Mononuclear cell (primary cell): Measurements from ENCODE around the gene YPEL1. TPM values are rescaled to one million over a fixed set of nuclear protein-coding genes. Genes with fewer than 3 reads are reported as not detected.

Experiments
- H3K27me3 ChIP-seq: 2 replicates; pipeline ENCODE4 v1.6.0; 2011; ENCODE audit warnings: low read length, control low read depth; ENCODE audit not compliant: insufficient read depth
- H3K4me1 ChIP-seq: 2 replicates; pipeline ENCODE4 v1.5.1; 2011; ENCODE audit warnings: mild to moderate bottlenecking, low read length, control low read depth; ENCODE audit not compliant: insufficient read depth
- H3K4me3 ChIP-seq: 2 replicates; pipeline ENCODE4 v1.5.1; 2011; ENCODE audit warnings: mild to moderate bottlenecking, low read length, moderate library complexity
- H3K9me3 ChIP-seq: 2 replicates; pipeline ENCODE4 v1.5.1; 2011; ENCODE audit warnings: low read depth, mild to moderate bottlenecking, control low read depth, low read length
- total RNA-seq: library from RNA; depleted of rRNA; stranded (reverse); fragments of >200 nt; gene quantifications from one replicate; pipeline ENCODE4 v1.2.3, GENCODE V29; 2012

The YPEL1 gene
- total RNA-seq, 1 donor, result 3.8 TPM

GRCh38 chr22:21677606-21678443 lies 57.8 kb downstream of the YPEL1 start:
- H3K9me3 ChIP-seq, result no peaks in the 10 kb centered on the region
- H3K4me3 ChIP-seq, result no peak overlapping the region
- no peaks in the 10 kb centered on the region for H3K27me3 ChIP-seq
- H3K4me1 ChIP-seq, result no peaks in the 10 kb centered on the region

- H3K4me1 ChIP-seq, result no peaks in the 10 kb centered on the region
- no peaks in the 10 kb centered on the region for H3K9me3 ChIP-seq
- no peaks in the 10 kb centered on the region for H3K27me3 ChIP-seq
- no peak overlapping the region for H3K4me3 ChIP-seq
Measured at GRCh38 chr22:21674638-21675245, 60.9 kb downstream of the YPEL1 start.

GRCh38 chr22:21673534-21674321 lies 61.9 kb downstream of the YPEL1 start:
- H3K9me3 ChIP-seq, result no peaks in the 10 kb centered on the region
- H3K27me3 ChIP-seq, result no peaks in the 10 kb centered on the region
- H3K4me1 ChIP-seq, result no peaks in the 10 kb centered on the region
- H3K4me3 ChIP-seq, result no peak overlapping the region

GRCh38 chr22:21672107-21672629 lies 63.4 kb downstream of the YPEL1 start:
- Histone ChIP-seq H3K9me3 (no peaks in the 10 kb centered on the region), H3K4me3 (no peak overlapping the region), H3K27me3 (no peaks in the 10 kb centered on the region), H3K4me1 (peaks cover 7% of the 10 kb centered on the region)

GRCh38 chr22:21669026-21669425 lies 66.6 kb downstream of the YPEL1 start:
- Histone ChIP-seq H3K9me3 (no peaks in the 10 kb centered on the region), H3K4me3 (no peak overlapping the region), H3K4me1 (peaks cover 19% of the 10 kb centered on the region), H3K27me3 (no peaks in the 10 kb centered on the region)

GRCh38 chr22:21666786-21667185 lies 68.8 kb downstream of the YPEL1 start:
- peaks cover 19% of the 10 kb centered on the region for H3K4me1 ChIP-seq
- H3K9me3 ChIP-seq, result no peaks in the 10 kb centered on the region
- peak overlapping the region; percentile 96 for H3K4me3 ChIP-seq
- no peaks in the 10 kb centered on the region for H3K27me3 ChIP-seq

- peak overlapping the region; percentile 96 for H3K4me3 ChIP-seq
- no peaks in the 10 kb centered on the region for H3K27me3 ChIP-seq
- no peaks in the 10 kb centered on the region for H3K9me3 ChIP-seq
- peaks cover 19% of the 10 kb centered on the region for H3K4me1 ChIP-seq
Measured at GRCh38 chr22:21665047-21665851, 70.3 kb downstream of the YPEL1 start.

GRCh38 chr22:21663738-21664137 lies 71.9 kb downstream of the YPEL1 start:
- H3K4me1 ChIP-seq, result peaks cover 19% of the 10 kb centered on the region
- no peaks in the 10 kb centered on the region for H3K27me3 ChIP-seq
- H3K9me3 ChIP-seq, result no peaks in the 10 kb centered on the region
- no peak overlapping the region for H3K4me3 ChIP-seq

GRCh38 chr22:21661991-21662390 lies 73.6 kb downstream of the YPEL1 start:
- no peak overlapping the region for H3K4me3 ChIP-seq
- no peaks in the 10 kb centered on the region for H3K27me3 ChIP-seq
- no peaks in the 10 kb centered on the region for H3K9me3 ChIP-seq
- H3K4me1 ChIP-seq, result peaks cover 23% of the 10 kb centered on the region

GRCh38 chr22:21660904-21661303 lies 74.7 kb downstream of the YPEL1 start:
- H3K27me3 ChIP-seq, result no peaks in the 10 kb centered on the region
- no peak overlapping the region for H3K4me3 ChIP-seq
- H3K4me1 ChIP-seq, result peaks cover 24% of the 10 kb centered on the region
- no peaks in the 10 kb centered on the region for H3K9me3 ChIP-seq

GRCh38 chr22:21659864-21660525 lies 75.6 kb downstream of the YPEL1 start:
- no peak overlapping the region for H3K4me3 ChIP-seq
- H3K9me3 ChIP-seq, result no peaks in the 10 kb centered on the region
- H3K27me3 ChIP-seq, result no peaks in the 10 kb centered on the region
- peaks cover 20% of the 10 kb centered on the region for H3K4me1 ChIP-seq

- peak overlapping the region; percentile 51 for H3K4me3 ChIP-seq
- H3K4me1 ChIP-seq, result peaks cover 23% of the 10 kb centered on the region
- H3K27me3 ChIP-seq, result no peaks in the 10 kb centered on the region
- H3K9me3 ChIP-seq, result no peaks in the 10 kb centered on the region
Measured at GRCh38 chr22:21657360-21658032, 78.1 kb downstream of the YPEL1 start.

- H3K4me1 ChIP-seq, result peaks cover 28% of the 10 kb centered on the region
- H3K9me3 ChIP-seq, result no peaks in the 10 kb centered on the region
- no peaks in the 10 kb centered on the region for H3K27me3 ChIP-seq
- peak overlapping the region; percentile 51 for H3K4me3 ChIP-seq
Measured at GRCh38 chr22:21657020-21657359, 78.6 kb downstream of the YPEL1 start.
